Activated T-cell treated with anti-CD3 and anti-CD28 coated beads, Interleukin-2, amount 50 U/mL, for 1 hour (primary cell): ENCODE measurements around the gene ESYT2.

ENCODE experiments used
- DNase-seq: peaks from one replicate; pipeline ENCODE4 v3.0.0-alpha.2; 2020

Gene ESYT2

DNA sequence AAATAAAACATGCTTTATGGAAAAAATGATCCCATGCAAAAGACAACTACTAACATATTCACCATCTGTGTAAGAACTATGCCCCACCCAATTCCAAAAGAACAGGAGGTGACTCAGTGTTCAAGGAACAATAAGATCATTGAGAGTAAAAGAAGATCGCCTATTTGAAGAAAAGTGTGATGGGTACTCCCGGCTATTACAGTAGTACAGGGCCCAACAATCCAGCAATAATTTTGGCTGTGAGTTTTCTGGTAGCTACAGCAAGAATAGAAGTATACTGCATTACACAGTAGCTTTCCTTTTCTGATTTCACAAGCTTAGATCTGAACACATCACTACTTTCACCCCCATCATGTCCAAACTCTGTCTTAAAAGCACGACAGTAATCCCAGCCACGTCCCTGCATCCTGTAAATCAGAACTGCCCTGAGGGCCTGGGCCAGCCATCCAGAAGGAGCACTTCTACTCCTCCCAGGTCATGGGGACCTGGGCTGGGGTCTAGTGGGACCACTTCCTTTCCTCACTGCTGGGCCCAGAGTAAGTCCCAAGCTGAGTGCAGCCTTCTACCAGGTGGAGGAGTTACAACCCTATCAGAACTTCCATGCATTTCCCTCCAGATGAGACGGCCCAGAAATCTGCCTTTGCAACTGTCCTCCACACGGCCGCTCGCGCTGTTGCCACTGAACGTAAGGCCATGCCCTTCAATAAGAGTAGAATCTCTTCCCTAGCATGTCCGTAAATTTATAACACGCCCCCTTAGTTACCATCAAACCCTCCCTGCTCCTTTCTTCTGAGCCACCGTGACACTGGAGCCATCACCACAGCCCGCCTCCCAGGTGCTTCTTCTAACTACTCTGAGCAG lies 7.9 kb downstream of the ESYT2 start:
- peak; percentile 27 for DNase-seq

DNA sequence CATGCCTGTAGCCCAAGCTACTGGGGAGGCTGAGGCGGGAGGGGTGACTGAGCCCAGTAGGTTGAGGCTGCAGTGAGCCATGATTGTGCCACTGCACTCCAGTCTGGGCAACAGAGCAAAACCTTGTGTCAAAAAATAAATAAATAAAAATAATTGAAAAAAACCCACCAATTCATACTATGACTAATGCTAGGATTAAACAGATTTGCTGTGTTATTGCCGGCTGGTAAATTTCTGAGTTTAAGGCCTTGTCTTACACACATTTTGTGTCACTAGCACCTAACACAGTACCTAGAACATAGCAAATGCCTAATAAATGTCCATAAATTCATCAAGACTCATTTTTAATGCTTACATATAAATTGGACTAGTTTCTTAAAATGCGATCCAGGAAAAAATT lies 8.7 kb downstream of the ESYT2 start:
- no peak for DNase-seq

DNA sequence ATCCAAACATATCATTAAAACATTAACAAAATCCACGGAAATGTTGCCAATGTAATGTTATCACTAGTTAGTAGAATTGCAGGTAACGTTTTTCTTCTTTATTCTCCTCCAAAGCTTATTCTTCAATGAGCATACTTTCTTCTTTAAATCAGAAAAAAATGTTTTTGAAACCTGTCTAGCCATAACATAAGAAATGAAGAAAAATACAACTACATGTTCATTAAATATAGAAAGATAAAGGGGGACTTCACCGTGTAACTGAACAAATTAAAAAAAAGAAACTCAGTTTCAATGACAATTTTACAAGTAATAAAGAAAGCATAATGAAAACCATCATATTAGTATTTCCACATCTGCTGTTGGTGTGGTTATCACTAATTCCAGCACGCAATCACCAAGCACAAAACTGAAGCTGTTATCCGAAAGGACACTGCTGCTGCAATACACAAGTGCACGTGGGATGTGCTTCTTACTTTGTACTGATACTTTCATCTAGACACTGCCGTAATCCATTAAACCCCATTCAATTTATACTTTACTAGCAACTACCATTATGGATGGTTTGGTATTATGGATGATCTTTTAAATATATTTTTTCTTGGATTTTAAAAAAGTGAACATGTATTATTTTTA lies 9.6 kb downstream of the ESYT2 start:
- no peak for DNase-seq

DNA sequence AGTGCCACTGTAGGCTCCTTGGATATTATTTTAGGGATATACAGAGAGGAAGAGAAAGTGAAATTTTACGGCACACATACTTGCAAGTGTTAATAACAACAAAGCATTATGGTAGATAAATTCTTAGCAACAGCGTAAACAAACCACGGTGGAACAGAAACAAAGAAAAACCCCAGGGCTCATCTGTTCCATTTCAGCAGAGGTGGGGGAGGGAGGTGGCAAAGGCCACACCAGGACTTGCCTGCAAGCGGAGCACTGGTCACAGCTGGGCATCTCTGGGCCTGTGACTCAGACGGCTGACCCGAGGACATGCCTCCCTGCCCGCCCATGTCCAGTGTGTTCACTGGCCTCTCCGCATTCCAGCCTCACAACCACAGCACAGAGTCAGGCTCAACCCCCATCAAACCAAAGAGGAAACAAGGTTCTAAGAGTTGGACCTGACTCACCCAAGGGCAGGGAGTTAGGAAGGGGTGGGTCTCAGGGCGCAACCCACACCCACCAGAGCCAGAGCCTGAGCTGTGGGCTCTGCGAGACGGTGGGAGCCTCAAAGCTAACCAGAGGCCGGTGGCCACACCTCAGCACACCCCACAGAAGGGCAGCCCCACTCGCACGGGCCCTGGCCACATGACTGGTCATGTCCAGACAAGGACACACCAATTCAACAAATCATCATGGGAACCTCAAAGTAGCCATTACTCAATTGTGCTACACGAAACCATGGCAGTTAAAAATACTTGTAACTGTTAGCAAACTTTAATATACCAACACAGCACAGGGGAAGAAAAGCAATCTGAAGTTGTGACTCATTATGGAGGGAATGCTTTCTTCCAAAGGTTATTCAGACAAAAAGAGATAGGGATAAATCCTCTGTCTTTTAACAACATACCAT lies 10.7 kb downstream of the ESYT2 start:
- peak; percentile 81 for DNase-seq

DNA sequence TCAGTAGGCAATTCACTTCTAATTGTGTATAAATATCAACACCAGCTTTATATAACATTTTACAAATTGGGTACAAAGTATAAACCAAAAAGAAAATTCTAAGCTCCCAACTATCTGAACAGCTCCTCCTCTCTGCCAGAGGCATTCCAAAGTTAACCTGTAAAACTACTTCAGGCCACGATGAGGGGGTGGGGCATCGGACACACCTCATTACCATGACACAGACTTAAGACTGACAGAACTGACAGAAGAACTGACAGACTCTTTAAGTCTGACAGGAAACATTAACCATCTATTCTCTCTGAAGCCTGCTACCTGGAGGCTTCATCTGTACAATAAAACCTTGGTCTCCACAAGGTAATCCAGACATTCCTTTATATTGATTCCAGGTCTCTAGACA lies 12.3 kb downstream of the ESYT2 start:
- DNase-seq = no peak

DNA sequence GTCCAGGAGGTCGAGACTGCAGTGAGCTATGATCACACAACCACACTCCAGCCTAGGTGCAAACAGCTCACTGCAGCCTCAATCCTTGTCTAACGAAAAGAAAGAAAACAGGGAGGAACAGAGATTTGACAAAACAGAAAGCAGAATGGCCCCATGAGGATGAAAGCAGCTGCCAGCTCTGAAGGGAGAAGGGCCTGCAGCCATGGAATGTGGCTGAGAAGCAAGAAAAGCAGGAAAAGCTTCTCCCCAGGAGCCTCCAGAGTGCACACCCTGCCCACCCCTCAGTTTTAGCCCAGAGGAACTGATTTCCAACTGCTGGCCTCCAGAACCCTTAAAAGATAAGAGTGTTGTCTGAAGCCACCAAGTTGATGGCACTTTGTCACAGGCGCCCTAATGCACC lies 13.0 kb downstream of the ESYT2 start:
- no peak for DNase-seq

- no peak for DNase-seq
These were observed 13.5 kb downstream of the ESYT2 start for GRCh38 chr7:158815800-158816128.

DNA sequence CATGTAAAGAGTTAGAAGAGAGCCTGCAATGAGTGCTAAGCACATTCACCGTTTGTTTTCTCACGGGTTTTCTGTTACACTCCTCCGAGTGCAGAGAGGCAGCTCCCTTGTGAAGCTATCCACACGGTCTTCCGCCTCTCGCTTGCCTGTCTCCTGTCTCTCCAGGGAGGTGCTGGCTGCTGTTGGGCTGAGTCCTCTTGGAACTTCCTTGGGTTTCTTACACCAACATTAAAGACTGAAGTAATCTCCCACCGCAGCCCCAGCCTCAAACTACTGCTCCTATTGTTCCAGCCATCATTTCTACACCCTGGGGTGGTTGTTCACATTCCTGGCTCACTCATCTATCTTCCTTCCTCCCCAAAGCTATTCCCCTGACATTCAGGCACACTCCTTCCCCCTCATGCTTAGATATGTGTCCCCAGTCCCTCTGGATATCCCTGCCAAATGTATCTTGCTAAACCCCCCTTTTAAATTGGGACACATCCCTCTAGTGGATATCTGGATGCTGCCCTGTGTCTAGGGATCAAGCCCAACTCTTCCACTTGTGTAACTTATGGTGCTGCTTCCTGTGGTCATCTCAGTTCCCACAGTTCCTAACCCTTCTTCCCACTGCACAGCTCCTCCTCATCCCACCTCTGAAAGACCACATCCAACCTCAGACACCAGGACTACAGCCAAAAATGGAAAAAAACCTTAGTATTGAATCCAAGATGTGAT lies 14.1 kb downstream of the ESYT2 start:
- DNase-seq = no peak

DNA sequence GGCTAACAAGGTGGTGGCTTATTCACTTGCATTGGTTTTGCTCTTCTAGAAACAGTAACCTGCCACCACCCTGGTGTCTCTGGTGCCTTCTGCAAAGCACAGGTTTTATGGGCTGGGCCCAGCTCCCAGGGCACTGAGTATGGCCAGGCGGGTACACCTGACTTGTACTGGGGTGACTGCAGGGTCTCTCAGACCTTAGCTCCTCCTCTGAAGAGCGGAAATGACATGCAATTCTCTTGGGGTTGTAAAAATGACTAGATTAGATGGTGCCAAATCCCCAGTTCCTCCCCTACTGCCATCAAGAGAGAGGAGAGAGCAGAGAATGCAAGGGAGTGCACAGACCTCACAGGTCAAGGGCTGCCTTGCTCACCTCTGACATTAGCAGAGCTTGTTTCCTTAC lies 14.7 kb downstream of the ESYT2 start:
- DNase-seq = peak; percentile 62

DNA sequence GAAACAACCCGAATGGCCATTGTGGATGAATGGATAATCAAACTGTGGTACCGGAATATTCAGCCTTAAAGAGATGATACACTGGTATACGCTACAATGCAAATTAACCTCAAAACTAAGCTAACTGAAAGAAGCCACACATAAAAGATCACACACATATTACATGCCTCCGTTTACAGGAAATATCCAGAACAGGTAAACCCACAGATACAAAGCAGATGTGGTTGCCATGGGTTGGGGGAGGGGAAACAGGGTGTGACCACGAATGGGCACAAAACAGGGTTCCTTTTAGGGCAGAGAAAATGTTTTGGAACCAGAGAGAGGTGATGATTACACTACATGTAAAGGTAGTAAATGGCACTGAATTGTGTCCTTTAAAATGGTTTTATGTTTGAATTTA lies 16.6 kb downstream of the ESYT2 start:
- peak; percentile 68 for DNase-seq

- no peak for DNase-seq
These were observed 17.4 kb downstream of the ESYT2 start for GRCh38 chr7:158811894-158812293.

DNA sequence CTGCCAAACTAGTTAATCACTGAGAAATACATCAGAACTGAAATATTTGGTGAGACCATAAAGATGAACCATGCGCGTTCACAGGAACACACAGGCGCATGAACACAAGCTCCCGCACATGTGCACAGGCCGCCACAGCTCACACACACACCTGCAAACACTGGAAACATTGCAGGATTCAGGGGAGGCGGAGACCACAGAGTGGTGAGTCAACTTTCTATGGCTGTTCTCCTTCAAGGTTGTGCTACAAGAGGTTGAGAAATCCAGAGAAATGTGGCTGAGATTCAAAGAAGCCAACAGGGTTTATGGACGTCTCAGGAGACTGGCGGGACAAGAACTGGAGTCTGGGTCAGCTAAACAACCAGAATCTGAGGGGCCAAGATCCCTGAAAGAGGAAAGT lies 17.8 kb downstream of the ESYT2 start:
- peak; percentile 57 for DNase-seq

DNA sequence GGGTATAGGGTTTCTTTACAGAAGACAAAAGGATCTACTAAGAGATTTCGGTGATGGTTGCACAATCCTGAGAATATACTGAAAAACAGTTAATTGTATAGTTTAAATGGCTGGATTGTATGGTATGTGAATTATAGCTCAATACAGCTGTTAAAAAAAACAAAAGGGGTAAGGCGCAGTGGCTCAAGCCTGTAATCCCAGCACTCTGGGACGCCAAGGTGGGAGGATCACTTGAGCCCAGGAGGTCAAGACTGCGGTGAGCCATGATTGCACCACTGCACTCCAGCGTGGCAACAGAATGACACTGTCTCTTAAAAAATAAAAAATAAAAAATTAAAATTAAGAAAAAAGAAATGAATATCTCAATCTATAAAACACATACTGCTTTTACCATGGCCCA lies 18.5 kb downstream of the ESYT2 start:
- DNase-seq = no peak

GRCh38 chr7:158809596-158809995 lies 19.7 kb downstream of the ESYT2 start:
- DNase-seq = no peak

GRCh38 chr7:158808126-158808525 lies 21.2 kb downstream of the ESYT2 start:
- no peak for DNase-seq

DNA sequence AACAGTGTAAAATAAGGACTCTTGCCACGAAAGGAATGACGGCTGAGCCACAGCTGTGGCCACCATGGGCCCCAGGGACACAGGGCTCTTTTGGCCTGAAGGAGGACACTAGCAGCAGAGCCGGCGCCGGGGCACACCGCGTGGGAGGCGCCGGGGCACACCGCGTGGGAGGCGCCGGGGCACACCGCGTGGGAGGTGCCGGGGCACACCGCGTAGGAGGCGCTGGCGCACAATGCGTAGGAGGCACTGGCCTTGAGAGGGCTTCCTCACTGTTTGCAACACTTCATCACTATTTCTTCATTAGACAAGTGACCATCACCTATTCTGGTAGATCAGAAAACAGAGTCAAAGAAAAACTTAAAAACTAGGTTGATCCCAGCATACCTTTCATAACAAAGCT lies 23.4 kb downstream of the ESYT2 start:
- no peak for DNase-seq

GRCh38 chr7:158805414-158805813 lies 23.9 kb downstream of the ESYT2 start:
- no peak for DNase-seq

DNA sequence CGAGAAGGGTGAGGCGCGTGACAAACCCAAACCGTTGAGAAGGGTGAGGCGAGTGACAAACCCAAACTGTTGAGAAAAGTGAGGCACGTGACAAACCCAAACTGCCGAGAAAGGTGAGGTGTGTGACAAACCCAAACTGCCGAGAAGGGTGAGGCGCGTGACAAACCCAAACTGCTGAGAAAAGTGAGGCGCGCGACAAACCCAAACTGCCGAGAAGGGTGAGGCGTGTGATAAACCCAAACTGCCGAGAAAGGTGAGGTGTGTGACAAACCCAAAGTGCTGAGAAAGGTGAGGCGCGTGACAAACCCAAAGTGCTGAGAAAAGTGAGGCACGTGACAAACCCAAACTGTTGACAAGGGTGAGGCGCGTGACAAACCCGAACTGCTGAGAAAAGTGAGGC lies 25.0 kb downstream of the ESYT2 start:
- DNase-seq = peak; percentile 29

GRCh38 chr7:158803367-158803969 lies 25.8 kb downstream of the ESYT2 start:
- no peak for DNase-seq

DNA sequence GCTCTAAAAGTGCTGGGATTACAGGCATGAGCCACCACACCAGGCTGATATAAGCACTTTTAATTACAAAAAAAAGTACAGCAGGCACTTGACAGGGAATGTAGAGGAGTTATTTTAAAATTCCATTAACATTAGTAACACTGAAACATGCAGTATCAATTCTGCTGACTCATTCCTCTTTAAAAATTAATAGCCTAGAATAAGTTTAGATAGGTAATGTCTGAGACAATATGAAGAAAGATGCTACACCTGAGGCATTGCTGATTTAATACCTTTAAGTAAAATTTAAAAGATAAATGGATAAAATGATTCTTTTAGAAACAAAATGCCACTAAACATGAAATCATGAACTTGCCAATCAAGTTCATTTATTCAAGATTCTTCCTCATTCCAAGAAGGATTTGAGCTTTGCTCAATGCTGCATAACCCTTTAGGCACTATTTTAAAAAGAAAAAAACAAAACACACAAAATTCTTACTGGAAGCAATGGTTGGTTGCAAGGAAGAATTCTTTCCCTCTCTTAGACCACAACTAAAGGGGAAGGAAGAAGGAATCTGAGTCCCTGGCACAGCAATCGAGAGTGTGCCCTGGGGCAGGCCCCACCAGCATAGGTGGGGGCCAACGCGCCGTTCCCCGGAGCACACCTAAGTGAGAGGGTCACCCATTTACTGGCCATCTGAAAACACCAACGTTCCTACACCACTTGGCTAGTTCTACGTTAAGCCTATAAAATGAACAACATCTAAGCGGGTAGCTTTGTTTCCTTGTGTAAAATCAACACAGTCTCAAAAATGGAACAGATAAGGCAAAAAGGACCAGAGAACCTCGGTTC lies 26.6 kb downstream of the ESYT2 start:
- DNase-seq = no peak

DNA sequence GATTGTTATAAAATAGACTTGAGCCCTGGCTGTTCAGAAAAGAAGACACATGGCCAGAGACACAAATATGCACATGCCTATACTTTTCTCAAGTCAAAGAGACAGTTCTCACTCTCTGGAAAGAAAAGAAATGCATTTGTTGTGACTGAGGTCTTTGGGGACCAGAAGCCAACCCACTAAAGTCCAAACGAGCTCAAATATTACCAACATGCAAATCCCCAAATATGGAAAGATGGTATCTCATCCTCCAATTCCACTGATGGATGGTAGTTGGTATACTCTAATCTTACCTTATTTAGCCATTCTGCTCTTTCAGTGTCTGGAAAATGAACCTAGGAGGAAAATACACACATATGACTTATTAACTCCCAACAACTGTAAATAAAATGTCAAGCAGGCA lies 30.6 kb downstream of the ESYT2 start:
- no peak for DNase-seq

- DNase-seq = no peak
These were observed 32.6 kb downstream of the ESYT2 start for GRCh38 chr7:158796667-158797066.
